NCI-H1930 (cell line): ENCODE measurements around the gene IGSF9B.

Source experiments
- DNase-seq, 2 experiments: peaks; one replicate each; lab custom pipeline; 2025; lab: John Stamatoyannopoulos, UW

Gene IGSF9B

DNA sequence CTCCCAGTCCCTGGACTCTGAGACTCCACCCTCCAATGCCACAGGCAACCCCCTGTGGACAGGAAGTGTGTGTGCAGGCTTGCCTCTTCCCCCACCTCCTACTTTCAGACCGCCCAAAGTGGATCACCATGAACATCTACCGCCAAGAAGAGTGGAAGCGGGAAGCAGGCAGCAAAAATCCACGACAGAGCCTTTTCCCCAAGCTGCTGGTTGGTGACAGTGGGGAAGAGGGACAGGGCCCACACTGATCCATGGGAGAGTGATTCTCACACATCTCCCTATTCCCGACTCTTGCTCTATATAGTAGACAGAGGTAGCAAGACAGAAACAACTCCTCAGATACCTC is 58.0 kb downstream of the IGSF9B start:
- no peak for DNase-seq

DNA sequence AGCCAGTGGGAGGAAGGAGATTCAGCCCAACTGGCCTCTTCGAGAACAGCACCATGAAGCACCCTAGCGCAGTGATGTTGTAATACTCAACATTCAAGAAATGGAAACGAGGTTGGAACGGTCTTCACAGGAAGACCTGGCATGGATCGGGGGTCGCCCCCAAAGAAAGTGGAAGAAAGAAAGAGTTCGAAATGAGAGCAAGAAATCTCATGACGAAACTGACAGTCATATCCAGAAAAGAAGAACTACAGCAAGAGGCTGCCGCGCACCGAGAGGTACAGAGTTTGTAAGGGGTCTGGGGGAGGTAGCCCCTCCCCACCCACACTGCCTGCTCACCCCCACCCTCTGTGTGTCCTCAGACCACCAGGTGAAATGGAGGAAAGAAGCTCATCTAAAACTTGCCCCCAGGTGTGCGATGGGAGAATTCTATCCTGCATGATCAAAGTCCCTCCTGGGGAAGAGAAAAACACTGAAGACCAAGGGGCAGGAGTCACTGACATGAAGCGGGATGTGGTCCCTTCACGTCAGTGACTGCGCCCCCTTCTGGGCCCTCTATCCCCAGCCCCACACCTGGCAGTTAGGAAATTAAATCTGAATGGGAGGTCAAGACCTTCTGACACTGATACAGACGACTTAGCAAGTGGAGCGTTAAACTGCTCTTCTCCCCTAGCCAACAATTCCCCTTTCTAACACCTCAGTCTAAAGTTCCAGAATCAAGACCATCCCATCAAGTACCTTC is 58.6 kb downstream of the IGSF9B start:
- peak in 1 of 2 experiments; percentile 6 for DNase-seq

DNA sequence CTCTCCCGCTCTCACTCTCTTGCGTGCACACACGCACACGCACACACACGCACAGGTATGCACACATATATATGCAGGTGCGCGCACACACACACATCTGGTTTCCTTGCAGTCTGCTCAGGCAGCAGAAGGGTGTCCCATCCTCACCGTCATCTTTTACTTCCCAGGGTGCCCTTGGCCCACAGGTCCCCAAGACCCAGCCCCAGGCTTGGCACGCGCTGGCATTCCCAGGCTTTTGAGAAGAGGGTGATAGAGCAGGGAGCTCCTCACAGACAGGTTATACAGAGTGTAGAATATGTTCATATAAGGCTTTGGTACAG is 59.5 kb downstream of the IGSF9B start:
- DNase-seq = no peak

DNA sequence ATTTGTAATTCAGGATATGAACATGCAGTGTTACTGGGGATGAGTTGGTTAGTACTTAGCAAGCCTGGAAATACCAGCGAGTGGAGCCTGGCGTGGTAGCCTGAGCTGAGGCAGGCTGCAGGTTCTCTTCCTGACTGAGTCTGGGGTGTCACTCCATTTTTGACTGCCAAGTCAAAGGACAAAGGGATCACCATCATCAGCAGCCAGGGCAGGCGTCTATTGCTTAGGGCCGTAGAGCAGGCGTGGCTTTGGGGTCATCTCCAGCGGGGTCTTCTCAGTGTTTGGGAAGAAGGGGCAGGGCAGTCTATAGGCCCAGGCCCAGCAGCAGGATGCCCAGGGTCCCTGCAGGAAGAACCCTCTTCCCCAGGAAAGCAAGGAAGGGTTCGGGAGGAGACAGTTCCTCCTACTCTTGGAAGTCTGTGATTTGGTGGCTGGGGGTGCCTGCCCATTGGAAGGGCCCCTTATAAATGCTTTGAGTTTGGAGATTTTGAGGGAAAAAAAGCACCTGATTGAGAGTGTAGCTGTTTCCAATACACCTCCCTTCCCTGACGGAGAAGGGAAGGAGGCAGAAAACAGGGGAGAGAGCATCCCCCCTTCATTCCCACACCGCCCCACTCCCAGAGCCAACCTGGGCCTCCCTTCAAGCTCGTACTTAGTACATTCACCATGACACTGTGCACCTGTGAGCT is 60.0 kb downstream of the IGSF9B start:
- no peak for DNase-seq

DNA sequence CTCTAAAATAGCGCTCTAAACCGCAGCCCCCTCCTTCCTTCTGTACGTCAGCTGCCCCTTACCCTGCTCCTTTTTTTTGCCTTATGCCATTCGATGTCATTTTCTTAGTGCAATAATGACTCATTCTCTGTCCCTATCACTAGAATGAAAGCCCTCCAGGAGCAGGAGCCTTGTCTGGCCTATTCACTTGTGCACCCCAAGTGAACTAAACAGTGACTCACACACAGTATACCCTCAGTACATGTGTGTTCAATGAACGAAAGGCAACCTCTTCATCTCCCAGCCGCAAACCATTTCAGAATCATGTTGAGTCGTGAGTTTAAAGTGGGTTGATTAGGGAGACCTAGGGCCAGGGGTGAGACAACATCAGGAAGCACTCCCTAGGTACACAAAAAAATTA is 60.7 kb downstream of the IGSF9B start:
- DNase-seq = no peak

DNA sequence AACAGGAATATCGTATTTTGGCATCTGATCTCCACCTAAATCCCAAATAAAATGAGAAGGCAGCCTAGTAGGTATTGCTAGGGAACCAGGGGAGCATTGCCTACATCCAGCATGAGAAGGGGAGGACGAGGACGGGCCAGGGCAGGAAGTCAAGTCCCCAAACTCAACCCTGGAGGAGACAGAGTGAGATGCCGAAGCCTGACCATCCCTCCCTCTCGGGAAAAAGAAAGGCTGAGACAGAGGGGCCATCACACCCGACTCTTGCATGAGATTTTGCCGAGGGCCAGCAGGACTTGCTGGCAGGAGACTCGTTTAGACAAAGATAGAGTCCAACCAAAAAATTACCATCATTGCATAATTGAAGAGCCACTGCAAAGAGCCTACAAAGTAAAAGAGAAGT is 61.2 kb downstream of the IGSF9B start:
- no peak for DNase-seq

DNA sequence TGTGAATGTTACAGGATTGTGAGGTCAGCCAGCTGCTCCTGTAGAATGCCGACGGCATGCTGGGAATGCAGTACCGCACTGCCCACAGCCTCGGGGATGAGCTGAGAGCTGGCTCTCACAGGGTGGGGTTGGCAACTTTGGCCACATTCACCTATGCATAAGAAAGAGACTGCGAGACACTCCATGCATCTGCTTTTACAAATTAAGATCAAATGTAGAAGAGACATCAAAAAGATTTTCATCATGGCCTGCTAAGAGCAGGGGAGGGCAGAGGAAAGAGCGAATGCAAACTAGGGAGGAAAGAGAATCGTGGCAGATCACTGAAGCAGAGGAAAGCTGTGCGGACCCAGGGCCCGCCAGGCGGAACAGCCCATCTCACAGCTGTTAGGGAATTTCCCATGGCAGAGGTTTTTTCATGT is 61.7 kb downstream of the IGSF9B start:
- DNase-seq = no peak

DNA sequence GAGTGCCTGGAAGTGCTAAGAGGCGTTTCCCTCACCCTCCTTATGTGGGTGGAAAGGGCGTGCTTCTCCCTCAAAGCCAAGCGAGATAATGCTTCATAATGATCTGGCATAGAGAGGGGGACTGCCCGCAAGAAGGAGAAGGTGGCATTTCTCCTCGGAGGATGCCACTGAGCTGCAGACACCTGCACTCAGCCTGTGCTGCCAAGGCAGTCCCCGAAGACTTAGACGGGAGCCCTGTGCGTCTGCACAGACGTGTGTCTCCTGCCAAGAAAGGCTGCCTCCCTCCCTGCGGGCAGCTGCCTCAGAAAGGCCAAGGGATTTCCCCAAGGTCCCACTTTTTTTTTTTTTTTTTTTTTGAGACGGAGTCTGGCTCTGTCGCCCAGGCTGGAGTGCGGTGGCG is 63.4 kb downstream of the IGSF9B start:
- DNase-seq = no peak

DNA sequence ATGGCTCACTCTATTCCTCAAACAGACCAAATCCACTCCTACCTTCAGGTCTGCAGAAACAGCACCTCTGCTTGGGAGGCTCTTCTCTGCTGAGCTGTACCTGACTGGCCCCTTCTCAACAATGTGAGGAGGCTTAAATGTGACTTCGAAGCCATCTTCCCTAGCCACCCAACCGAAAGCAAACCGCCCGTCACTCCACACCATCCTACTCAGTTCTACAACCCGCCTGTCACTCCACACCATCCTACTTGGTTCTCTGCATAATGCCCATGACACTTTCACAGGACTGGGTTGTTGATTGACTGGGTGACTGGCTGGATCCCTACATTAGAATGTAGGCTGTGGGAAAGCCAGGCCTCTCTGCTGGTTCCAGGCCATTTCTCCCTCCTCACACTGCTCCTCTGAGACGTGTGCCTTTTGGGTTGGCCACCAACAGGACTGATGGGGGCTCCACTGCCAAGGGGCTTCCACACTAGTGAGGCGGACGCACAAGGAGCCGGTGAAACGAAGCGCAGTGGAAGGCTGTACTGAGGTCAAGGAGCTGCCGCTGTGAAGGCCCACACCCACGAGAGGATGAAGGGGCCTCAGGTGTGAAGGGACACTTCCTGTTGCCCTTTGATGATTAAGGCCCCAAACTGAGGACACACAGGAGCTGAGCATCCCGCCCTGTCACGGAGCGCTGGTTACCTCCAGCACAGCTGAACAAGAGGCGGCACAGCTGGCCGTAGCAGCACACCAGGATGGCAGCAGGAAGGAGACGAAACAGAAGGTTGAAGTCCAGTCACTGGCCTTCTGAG is 64.0 kb downstream of the IGSF9B start:
- no peak for DNase-seq

DNA sequence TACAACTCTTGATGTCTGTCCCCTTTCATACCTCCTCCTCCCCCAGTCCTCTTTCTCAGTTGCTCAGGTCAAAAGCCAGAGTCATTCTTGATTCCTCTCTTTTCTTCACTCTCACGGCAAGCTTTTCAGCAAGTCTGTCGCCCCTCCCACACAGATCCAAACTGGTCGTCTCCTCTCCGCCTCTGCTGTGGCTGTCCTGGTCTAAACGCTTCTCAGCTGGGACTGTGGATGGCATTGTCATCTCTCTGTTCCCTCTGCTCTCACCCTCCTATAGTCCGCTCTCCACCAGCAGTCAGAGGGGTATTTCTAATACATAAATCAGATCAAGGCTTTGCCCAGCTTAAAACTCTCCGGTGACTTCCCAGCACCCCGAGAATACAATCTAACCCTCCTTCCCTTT is 64.6 kb downstream of the IGSF9B start:
- no peak for DNase-seq

DNA sequence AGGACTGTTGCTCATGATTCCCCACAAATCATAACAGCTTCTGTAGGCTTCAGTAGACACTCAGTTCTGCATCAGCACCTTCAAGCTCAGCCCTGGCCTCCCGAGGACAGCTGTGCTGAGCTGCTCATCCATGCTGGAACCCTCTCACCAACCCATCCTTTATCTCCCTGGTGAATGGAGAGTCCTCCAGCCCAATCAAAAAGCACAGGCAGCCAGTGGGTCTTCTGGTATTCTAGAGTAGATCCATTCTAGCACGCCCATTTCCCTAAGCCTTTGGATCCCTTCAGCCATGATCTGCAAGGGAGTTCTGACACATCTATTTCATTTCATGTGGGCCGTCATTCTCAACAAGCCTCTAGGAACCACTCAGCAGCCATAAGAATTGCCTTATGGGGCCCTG is 66.9 kb downstream of the IGSF9B start:
- no peak for DNase-seq

DNA sequence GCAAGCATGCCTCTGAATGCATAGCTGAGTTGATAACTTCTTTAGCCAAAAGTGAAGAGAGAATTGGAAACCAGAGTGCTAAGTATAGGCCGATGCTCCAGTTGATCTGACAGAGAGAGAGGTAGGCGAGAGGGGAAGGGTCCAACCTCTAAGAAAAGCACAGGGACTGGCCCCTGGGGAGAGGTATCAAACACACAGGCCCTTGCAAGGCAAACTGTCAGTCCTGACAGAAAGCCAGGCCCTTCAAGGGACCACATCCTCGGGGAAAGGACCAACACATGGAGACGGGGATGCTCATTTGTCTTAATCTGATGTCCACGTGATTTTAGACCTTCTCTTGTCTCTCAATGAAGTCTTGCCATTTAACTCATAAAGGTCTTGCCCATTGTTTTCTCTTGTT is 67.6 kb downstream of the IGSF9B start:
- no peak for DNase-seq

DNA sequence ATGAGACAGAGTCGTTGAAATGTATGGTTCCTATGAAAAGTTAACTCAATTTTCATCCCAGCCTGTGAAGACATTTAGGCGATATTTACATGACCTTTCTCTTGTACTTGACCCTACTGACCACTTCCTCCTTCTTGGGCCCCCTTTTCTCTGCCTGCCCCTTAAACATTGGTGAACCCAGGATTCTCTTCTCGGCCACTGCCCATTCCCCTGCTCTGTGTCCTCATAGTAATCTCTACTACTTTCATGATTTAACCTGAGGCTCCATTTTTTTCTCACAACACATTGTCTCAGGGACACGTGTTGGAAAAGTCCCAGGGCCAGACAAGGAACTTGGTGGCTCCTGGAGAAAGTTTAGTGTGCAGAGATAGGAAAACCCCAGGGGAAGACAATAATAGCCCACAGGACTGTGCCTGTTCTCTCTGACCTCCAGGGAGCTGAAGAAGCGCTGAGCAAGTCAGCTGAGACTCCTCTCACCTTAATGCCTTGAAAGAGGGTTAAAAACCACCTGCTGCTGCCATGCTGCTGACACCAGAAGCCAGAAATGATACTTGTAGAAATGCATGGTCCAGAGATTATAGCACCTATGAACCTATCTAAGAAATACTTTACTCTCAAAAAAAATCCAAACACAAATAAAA is 69.0 kb downstream of the IGSF9B start:
- DNase-seq = no peak

DNA sequence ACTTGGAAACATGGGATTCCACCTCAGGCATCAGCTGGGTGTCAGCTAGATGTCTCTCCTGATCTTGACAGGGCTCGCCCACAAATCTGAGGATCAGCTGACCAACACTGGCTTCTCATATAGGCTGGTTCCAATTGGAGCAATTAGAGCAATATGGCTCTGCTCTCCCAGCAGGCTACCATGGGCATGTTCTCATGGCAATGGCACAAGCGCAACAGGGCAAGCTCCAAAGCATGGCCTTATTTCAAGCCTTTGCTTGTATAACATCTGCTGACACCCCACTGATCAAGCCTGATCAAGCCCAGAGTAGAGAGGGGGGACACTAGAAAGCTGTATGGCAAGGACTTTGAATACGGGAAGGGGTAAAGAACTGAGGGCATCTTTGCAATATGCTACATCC is 70.7 kb downstream of the IGSF9B start:
- no peak for DNase-seq

DNA sequence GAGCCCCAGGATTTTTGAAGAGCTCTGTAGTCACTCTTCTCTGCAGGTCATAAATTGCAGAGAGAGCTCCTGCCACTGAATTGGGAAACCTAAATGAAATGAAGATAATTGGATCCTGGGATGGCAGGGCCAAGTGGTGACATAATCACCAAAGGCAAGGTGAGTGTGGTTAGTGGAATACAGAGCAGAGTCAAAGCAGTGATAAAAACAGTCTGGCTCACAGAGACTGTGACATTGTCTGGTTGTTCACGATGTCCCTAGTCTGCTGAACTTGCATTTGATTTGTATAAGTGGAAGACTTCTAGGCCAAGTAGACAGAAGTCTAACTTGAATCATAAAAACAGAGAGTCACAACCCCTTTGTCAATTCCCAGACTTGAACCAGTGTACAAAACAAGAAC is 84.6 kb downstream of the IGSF9B start:
- DNase-seq = no peak

DNA sequence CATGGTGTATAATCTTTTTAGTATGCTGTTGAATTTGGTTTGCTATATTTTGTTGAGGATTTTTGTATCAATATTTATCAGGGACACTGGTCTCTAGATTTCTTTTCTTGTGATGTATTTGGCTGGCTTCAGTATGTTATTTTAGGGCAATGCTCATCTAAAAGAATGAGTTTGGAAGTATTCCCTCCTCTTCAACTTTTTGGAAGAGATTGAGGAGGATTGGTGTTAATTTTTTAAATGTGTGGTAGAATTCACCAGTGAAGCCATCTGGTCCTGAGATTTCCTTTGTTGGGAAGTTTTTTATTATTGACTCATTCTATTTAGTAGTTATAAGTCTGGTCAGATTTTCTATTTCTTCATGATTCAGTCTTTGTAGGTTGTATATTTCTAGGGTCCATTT is 89.3 kb downstream of the IGSF9B start:
- DNase-seq = no peak

DNA sequence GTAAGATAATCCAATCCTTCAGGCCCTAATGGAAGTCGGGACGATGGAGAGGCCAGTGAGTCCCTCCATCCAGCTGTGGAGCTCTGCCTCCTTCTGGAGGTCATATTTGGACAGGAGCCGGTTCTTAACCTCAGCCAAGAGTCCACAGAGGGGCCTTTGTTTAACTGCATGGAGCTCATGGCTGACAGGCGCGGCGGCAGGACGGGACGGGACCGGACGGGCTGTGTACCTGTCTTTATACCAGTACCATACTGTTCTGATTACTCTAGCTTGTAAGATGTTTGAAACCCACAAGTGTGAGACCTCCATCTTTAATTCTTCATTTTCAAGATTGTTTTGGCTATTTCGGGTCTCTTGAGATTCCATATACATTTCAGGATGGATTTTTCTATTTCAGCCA is 91.3 kb downstream of the IGSF9B start:
- no peak for DNase-seq

DNA sequence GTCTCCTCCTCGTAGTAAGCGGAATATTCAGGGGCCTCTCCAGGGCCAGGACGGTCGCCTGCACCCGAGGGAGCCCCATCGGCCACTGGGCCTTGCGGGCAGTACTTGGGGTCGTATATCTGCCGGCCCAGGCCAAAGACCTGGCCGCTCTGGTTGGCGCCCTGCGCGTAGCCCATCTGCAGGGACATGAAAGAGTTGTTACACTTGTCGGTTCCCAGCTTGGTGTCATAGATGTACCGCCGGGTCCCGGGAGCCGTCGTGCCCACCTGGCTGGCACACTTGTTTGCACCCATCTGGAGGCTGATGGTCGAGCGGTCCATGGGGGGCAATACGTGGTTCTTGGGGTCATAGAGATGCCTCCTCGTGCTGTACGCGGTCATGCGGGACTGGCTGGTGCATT is 92.0 kb downstream of the IGSF9B start:
- DNase-seq = no peak

DNA sequence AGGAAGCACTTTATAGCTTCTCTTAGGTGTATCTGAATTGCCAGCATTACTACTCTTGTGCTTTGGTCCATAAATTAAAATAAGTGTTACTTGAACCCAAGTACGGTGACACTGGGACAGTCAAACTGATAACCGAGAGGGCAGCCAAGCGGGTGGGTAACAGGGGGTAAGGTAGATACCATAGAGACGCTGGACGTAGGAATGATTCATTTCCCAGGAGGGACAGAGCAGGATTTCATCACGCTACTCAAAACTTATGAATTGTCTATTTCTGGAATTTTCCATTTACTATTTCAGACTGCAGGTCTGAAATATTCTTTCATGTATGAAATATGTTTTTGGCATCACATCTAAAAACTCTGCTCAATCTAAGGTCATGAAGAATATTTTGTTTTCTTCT is 96.6 kb downstream of the IGSF9B start:
- no peak for DNase-seq
